Glutamatergic neuron (in vitro differentiated cells): ENCODE measurements around the gene OTUD1. TPM values are rescaled to one million over a fixed set of nuclear protein-coding genes. Genes with fewer than 3 reads are reported as not detected.

ENCODE experiments used
- DNase-seq: peaks from one replicate; pipeline ENCODE4 v3.0.0; 2022
- H3K27ac Mint-ChIP-seq: one replicate; pipeline ENCODE4 v1.8.0; 2020; ENCODE audit warnings: mild to moderate bottlenecking, mixed read lengths, inconsistent platforms; ENCODE audit not compliant: unreplicated experiment
- H3K27me3 Mint-ChIP-seq: one replicate; pipeline ENCODE4 v1.8.0; 2020; ENCODE audit warnings: mild to moderate bottlenecking, moderate library complexity, mixed read lengths, inconsistent platforms; ENCODE audit not compliant: unreplicated experiment
- H3K36me3 Mint-ChIP-seq: one replicate; pipeline ENCODE4 v1.8.0; 2020; ENCODE audit warnings: mild to moderate bottlenecking, mixed read lengths, inconsistent platforms; ENCODE audit not compliant: unreplicated experiment
- H3K4me1 Mint-ChIP-seq: one replicate; pipeline ENCODE4 v1.8.0; 2020; ENCODE audit warnings: mild to moderate bottlenecking, low read depth, mixed read lengths, inconsistent platforms; ENCODE audit not compliant: unreplicated experiment
- H3K4me3 Mint-ChIP-seq: one replicate; pipeline ENCODE4 v1.8.0; 2020; ENCODE audit warnings: mild to moderate bottlenecking, mixed read lengths, inconsistent platforms; ENCODE audit not compliant: unreplicated experiment
- H3K9me3 Mint-ChIP-seq: one replicate; pipeline ENCODE4 v1.8.0; 2020; ENCODE audit warnings: mild to moderate bottlenecking, moderate library complexity, mixed read lengths, inconsistent platforms; ENCODE audit not compliant: unreplicated experiment
- total RNA-seq: library from RNA; stranded (reverse); fragmentation: NEBNext Ultra II Directional; extraction: Animal tissue kit (Norgen Biotek cat#: 25700); gene quantifications from one replicate; pipeline ENCODE4 v1.2.1, GENCODE V29; 2021; ENCODE audit not compliant: unreplicated experiment
- TF ChIP-seq, protein P1 (sequence below): fragments of 200-600 bp; sonication (generic); IDR thresholded peaks from one replicate; pipeline ENCODE4 v1.5.0; 2021; ENCODE audit not compliant: partially characterized antibody, unreplicated experiment

Gene OTUD1
- total RNA-seq, 1 donor from 2014 or later: 1.8 TPM

DNA sequence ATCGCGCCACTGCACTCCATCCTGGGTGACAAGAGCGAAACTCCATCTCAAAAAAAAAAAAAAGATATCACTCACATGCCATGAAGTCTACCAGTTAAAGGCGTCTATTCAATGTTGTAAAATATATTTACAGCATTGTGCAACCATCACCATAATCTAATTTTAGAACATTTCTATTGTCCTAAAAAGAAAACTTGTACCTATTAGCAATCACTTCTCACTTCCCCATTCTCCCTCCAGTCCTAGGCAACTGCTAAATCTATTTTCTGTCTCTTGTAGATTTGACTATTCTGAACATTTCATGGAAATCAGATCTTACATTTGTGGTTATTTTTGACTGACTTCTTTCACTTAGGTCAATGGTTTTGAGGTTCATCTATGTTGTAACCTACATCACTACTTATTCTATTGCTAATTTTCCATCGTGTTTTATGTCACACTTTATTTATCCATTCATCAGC, 25.2 kb upstream of the OTUD1 start:
- Mint-ChIP-seq H3K4me3 (no peak overlapping the region), H3K27ac (no peak overlapping the region), H3K9me3 (no peaks in the 10 kb centered on the region), H3K4me1 (no peaks in the 10 kb centered on the region), H3K36me3 (no peaks in the 10 kb centered on the region), H3K27me3 (peaks cover 2% of the 10 kb centered on the region)
- TF ChIP-seq, protein P1, sequence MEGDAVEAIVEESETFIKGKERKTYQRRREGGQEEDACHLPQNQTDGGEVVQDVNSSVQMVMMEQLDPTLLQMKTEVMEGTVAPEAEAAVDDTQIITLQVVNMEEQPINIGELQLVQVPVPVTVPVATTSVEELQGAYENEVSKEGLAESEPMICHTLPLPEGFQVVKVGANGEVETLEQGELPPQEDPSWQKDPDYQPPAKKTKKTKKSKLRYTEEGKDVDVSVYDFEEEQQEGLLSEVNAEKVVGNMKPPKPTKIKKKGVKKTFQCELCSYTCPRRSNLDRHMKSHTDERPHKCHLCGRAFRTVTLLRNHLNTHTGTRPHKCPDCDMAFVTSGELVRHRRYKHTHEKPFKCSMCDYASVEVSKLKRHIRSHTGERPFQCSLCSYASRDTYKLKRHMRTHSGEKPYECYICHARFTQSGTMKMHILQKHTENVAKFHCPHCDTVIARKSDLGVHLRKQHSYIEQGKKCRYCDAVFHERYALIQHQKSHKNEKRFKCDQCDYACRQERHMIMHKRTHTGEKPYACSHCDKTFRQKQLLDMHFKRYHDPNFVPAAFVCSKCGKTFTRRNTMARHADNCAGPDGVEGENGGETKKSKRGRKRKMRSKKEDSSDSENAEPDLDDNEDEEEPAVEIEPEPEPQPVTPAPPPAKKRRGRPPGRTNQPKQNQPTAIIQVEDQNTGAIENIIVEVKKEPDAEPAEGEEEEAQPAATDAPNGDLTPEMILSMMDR: no peak
- no peak for DNase-seq

DNA sequence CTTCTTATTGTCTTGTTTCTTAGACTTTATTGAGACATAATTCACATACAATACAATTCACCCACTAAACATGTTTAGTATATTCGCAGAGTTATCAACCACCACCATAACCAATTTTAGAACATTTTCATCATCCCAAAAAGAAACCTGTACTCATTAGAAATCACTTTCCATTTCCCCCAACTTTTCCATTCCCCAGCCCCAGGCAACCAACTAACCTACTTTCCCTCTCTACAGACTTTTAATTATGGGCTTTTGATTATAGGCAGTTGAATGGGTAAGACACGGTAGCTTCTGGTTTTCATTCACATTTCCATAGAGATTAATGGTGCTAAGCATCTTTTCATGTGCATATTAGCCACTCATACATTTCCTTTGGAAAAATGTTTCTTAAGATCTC, 24.2 kb upstream of the OTUD1 start:
- Mint-ChIP-seq H3K4me3 (no peak overlapping the region), H3K36me3 (no peaks in the 10 kb centered on the region), H3K27ac (no peak overlapping the region), H3K4me1 (no peaks in the 10 kb centered on the region), H3K27me3 (peaks cover 2% of the 10 kb centered on the region), H3K9me3 (no peaks in the 10 kb centered on the region)
- DNase-seq: no peak
- TF ChIP-seq, protein P1: no peak

DNA sequence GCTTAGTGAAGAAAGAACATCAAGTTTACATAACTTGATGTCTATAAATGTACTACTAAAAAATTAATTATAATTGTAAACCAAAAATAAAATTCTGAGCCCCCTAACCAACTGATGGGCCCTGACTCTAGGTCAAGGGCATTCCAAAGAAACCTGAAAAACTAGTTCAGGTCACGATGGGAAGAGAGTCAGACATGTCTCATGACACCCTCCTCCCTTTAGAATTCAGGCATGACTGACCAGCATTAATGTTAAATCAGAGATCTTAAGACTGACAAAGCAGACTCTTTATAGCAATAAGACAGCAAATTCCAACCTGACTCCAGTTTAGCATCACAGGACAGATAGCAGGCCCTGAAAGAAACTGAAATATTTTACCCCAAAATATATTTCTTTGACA, 21.6 kb upstream of the OTUD1 start:
- TF ChIP-seq, protein P1: no peak
- H3K4me3 Mint-ChIP-seq: no peak overlapping the region
- H3K27me3 Mint-ChIP-seq: peaks cover 2% of the 10 kb centered on the region
- no peaks in the 10 kb centered on the region for H3K36me3 Mint-ChIP-seq
- no peak for DNase-seq
- H3K27ac Mint-ChIP-seq: no peak overlapping the region
- no peaks in the 10 kb centered on the region for H3K4me1 Mint-ChIP-seq
- H3K9me3 Mint-ChIP-seq: no peaks in the 10 kb centered on the region

DNA sequence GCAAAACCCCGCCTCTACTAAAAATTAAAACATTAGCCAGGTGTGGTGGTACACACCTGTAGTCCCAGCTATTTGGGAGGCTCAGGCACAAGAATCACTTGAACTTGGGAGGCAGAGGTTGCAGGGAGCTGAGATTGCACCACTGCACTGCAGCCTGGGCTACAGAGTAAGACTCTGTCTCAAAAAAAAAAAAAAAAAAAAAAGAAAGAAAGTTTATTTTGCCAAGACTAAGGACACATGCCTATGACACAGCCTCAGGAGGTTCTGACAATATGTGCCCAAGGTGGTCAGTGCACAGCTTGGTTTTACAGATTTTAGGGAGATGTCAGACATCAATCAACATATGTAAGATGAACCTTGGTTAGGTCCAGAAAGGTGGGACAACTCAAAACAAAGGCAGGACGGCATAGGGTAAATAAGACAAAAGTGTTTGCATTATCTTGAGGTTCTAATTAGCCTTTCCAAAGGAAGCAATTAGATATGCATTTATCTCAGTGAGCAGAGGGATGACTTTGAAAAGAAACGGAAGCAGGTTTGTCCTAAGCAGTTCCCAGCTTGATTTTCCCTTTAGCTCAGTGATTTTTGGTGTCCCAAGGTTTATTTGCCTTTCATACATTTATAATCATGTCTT, 20.7 kb upstream of the OTUD1 start:
- no peaks in the 10 kb centered on the region for H3K4me1 Mint-ChIP-seq
- no peaks in the 10 kb centered on the region for H3K9me3 Mint-ChIP-seq
- TF ChIP-seq, protein P1: no peak
- H3K36me3 Mint-ChIP-seq: no peaks in the 10 kb centered on the region
- H3K4me3 Mint-ChIP-seq: no peak overlapping the region
- peaks cover 2% of the 10 kb centered on the region for H3K27me3 Mint-ChIP-seq
- no peak for DNase-seq
- no peak overlapping the region for H3K27ac Mint-ChIP-seq

DNA sequence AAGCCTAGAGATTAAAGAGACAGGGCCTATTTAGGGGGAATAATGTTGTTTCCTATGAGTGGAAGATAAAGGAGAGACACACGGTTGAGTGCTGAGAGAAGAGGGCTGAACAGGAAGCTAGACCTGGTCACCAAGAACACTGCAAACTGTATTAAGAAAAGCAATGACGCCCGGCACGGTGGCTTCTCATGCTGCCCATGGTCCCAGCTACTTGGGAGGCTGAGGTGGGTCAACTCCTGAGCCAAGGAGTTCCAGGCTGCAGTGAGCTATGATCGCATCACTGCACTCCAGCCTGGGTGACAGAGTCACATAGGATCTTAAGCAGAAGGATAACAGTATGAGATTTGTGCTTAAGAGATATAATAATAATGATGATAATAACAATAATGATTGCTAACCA, 19.7 kb upstream of the OTUD1 start:
- no peak overlapping the region for H3K27ac Mint-ChIP-seq

More for the DNA sequence above, 19.7 kb upstream of the OTUD1 start:
- Mint-ChIP-seq H3K9me3 (no peaks in the 10 kb centered on the region), H3K36me3 (no peaks in the 10 kb centered on the region), H3K4me3 (no peak overlapping the region), H3K27me3 (peaks cover 2% of the 10 kb centered on the region), H3K4me1 (no peaks in the 10 kb centered on the region)
- TF ChIP-seq, protein P1: no peak
- no peak for DNase-seq
